NK-92 (cell line): Measurements from ENCODE around the gene PRPH2.
"Not testable (repeated sequence)": the region's sequence is repeated elsewhere in the genome, so short reads cannot be mapped to it uniquely, and the experiment has no call there.

ENCODE experiments used
- DNase-seq: peaks from one replicate; lab custom pipeline; 2025; ENCODE audit not compliant: unreplicated experiment; lab: John Stamatoyannopoulos, UW

Gene PRPH2

GRCh38 chr6:42742116-42742894 lies 19.9 kb upstream of the PRPH2 start:
- DNase-seq, result no peak

GRCh38 chr6:42740725-42741124 lies 18.3 kb upstream of the PRPH2 start:
- no peak for DNase-seq

- no peak for DNase-seq
Measured at GRCh38 chr6:42735976-42736375, 13.6 kb upstream of the PRPH2 start.

GRCh38 chr6:42733867-42734481 lies 11.6 kb upstream of the PRPH2 start:
- DNase-seq, result not testable (repeated sequence)

- DNase-seq, result no peak
Measured at GRCh38 chr6:42729731-42730130, 7.3 kb upstream of the PRPH2 start.

DNA sequence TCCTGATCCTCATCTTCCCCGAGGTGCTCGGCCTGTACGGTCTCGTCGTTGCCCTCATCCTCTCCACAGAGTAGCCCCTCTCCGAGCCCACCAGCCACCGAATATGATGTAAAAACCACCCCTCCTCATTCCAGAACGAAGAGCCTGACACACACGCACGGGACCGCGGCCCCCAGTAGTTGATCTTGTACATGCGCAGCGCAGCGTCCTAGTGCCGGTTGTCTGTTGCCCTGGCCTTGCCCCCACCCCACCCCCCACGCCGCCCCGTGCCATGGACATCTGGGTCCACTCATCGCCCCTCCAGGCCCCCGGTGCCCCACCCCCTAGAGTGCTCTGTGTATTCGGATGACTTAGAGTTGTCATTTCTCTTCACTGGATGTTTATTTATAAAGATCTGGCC lies 5.2 kb upstream of the PRPH2 start:
- DNase-seq, result no peak

GRCh38 chr6:42727087-42727611 lies 4.8 kb upstream of the PRPH2 start:
- no peak for DNase-seq

DNA sequence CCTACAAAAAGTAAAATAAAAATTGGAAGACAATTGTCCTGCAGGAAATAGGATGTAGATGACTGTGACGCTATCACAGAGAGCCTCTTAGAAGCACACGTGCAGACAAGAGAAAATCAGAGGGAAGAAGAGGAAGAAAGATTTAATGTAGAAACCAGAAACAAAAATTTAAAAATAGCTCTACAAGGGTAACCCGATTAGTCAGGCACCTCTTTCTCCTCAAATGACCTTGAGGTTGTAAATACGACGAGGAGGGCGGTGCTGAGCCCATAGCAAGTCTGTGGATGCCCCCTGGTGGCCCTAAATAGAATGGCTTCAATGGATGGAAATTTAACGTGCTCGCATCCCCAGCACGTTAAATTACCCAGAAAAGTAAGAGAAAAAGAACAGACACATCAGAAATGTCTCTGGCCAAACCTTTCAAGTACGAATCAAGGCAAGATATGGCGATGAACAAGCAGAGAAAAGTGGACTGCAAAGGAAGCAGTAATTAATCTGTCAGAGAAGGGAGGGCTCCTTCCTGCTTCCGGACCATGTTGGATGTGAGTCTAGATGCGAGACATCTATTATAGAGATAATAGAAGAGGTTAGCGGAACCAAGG lies 4.2 kb upstream of the PRPH2 start:
- no peak for DNase-seq

- no peak for DNase-seq
Measured at GRCh38 chr6:42726026-42726425, 3.6 kb upstream of the PRPH2 start.

GRCh38 chr6:42724825-42725224 lies 2.4 kb upstream of the PRPH2 start:
- DNase-seq, result no peak

GRCh38 chr6:42720739-42721138 lies 1.7 kb downstream of the PRPH2 start:
- DNase-seq, result no peak

DNA sequence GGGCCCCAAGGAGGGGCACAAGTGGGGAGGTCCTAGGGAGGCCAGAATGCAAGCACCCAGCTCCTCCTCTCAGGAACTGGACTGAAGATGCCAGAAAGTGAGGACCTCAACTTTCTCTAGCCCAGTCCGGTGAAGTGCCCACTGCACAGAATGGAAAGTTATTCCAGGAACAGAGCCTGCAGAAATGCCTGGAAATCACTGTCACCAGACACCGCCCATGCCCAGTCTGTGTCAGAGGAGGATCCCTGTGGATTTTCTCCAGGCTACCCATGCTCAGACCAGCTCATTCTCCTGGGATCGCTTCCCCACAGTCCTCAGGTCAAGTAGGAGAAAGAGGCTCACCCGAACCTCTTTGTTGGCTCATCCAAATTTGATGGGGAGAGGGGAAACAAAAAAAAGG lies 6.5 kb downstream of the PRPH2 start:
- DNase-seq, result no peak

DNA sequence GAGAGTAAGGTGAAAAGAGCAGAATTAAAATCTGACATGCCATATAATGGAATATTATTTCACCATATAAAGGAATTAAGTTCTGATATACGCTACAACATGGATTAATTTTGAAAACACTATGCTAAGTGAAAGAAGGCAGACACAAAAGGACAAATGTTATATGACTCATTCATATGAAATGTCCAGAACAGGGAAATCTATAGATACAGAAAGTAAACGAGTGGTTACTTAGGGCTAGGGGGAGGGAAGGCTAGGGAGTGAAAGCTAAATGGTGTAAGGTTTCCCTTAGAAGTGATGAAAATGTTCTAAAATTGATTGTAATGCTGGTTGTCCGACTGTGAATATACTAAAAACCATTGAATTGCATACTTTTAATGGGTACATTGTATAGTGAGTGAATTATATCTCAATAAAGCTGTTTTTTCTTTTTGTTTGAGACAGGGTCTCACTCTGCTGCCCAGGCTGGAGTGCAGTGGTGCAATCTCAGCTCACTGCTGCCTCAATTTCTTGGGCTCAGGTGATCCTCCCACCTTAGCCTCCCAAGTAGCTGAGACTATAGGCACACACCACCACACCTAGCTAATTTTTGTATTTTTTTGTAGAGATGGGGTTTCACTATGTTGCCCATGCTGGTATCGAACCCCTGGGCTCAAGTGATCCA lies 8.2 kb downstream of the PRPH2 start:
- DNase-seq, result no peak

GRCh38 chr6:42711930-42712329 lies 10.5 kb downstream of the PRPH2 start:
- DNase-seq, result no peak

DNA sequence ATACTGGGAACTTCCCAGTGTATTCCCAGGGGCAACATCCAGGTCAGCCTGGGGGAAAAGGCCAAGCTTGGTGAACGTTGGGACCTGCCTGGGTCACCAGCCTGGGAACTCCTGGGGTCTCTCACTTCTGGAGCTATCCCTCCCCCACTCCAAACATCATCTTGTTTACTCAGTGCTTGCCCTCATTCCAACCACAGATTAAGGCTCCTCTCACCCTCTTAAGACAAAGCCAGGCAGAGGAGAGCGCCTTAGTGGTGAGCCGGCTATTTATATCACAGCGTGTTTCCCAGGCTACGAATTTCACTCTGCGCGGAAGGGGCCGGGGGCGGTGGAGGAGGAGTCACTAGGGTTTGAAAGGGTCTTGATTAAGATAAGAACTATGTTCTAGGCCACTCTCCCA lies 12.1 kb downstream of the PRPH2 start:
- DNase-seq, result no peak

- DNase-seq, result no peak
Measured at GRCh38 chr6:42709871-42710270, 12.5 kb downstream of the PRPH2 start.

DNA sequence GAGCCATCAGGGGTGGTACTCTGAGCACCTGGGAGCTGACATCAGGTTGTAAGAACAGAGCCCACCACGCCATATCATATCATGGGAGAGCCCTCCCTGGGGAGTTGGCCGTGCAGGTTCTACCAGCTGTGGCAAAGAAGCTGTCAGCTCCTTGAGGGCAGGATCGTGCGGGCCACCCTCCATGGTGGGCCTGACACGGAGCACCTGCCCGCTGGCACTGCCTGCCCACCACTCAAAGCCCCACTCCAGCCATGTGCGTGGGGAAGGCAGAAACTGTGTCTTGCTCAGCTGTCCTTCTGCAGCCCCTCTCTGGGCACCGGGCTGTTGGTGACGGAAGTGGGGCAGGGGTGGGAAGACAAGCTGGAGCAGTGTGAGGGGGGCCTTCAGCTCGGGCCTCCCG lies 14.3 kb downstream of the PRPH2 start:
- no peak for DNase-seq

DNA sequence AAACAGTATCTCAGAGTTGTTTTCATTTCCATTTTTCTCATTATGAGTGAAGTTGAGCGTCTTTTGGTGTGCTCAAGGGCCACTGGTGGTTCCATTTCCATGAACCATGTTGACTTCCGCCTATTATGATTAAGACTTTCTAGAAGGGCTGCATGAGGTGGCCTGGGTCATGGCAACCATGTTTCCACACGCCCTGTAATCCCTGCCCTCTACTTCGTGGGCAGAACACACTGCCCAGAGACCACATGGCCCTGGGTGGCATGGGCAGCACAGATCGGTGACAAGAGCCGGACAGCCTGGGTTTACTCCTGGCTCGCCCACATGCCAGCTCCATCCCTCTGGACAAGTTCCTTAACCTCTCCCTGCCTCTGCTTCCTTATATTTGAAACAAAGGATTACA lies 14.8 kb downstream of the PRPH2 start:
- no peak for DNase-seq

DNA sequence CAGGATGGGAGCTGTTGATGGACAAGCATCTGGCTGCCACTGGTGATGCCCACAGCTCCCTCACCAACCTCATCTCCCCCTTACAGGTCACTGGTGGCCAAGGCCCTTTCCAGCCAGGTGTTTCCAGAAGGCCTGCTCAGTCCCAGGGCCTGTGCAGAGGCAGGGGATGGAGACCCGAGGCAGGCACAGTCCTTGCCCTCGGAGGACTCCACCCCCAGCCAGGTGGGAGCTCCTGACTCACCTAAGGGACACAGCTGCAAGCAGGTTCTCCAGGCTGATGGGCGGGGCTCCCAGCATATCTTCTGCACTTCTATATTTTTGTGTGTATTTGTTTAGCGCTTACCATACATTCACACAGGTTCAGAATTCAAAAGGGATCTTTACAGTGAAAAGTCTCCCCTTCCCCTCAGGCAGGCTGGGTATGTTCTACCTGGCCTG lies 17.4 kb downstream of the PRPH2 start:
- DNase-seq, result no peak

DNA sequence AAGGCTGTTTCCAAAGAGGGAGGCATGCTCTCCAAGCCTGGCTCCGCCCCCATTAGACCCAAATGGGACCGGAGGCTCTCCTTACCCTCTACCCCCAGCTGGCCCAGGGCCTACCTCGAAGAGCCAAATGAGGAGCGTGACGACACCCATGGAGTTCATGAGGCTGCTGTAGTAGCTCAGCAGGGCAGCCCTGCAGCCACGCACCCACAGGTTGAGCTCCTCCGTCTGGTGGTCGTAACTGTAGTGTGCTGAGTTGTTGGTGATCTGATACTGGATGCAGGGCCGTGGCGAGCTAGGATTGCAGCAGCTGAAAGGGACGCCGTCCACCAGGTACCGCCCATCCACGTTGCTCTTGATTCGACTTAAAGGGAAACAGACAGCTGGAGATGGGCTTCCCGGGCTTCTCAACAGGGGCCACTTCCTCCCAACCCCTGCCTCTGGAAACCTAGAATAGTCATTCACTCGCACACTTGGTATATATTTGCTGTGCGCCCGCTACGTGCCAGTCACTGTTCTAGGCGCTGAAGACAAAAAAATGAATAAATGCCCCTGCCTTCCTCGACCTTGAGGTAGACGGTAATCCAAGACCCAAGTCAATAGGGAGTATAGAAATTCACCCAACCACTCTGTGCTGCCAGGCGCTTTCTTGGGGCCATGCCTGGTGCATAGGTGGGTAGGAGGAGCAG lies 18.0 kb downstream of the PRPH2 start:
- DNase-seq, result no peak

GRCh38 chr6:42702786-42703185 lies 19.6 kb downstream of the PRPH2 start:
- not testable (repeated sequence) for DNase-seq
